Measurements from ENCODE around the gene CAPN8.

- TF ChIP-seq SUZ12 (IDR thresholded peaks at IDR 0.05; ENCODE audit: extremely low read depth, insufficient read depth, insufficient read length) = no peak
- TF ChIP-seq ZNF274 (IDR thresholded peaks at IDR 0.05; ENCODE audit: low read depth, low read length) = no peak
Observed at GRCh38 chr1:223674119-223674890, 8.8 kb upstream of the CAPN8 start.

All from NT2/D1 (cell line).